Stimulated activated CD4-positive, alpha-beta T cell treated with anti-CD3 and anti-CD28 coated beads, TNF-alpha, amount 100 ng/mL, for 48 hours (primary cell): Measurements from ENCODE around the gene RALGPS2.

Source experiments
- DNase-seq, 3 donors: peaks; one replicate each; pipeline ENCODE4 v3.0.0-alpha.2; 2020; ENCODE audit warnings: low read depth in 3 of 3

RALGPS2 gene

GRCh38 chr1:178918955-178919354 is 193.9 kb downstream of the RALGPS2 start:
- DNase-seq = no peak

- DNase-seq = no peak
These were observed 194.5 kb downstream of the RALGPS2 start for GRCh38 chr1:178919581-178919980.

- no peak for DNase-seq
These were observed 196.5 kb downstream of the RALGPS2 start for GRCh38 chr1:178921499-178921898.

- DNase-seq = no peak
These were observed 198.5 kb downstream of the RALGPS2 start for GRCh38 chr1:178923512-178923911.

GRCh38 chr1:178926046-178926445 is 201.0 kb downstream of the RALGPS2 start:
- no peak for DNase-seq

GRCh38 chr1:178927003-178927402 is 202.0 kb downstream of the RALGPS2 start:
- DNase-seq = no peak

- no peak for DNase-seq
These were observed 203.0 kb downstream of the RALGPS2 start for GRCh38 chr1:178928041-178928440.

- no peak for DNase-seq
These were observed 203.9 kb downstream of the RALGPS2 start for GRCh38 chr1:178928976-178929375.

GRCh38 chr1:178931858-178932551 is 207.0 kb downstream of the RALGPS2 start:
- DNase-seq = no peak

GRCh38 chr1:178932552-178932906 is 207.5 kb downstream of the RALGPS2 start:
- no peak for DNase-seq

GRCh38 chr1:178933105-178933561 is 208.1 kb downstream of the RALGPS2 start:
- no peak for DNase-seq

- DNase-seq = no peak
These were observed 208.9 kb downstream of the RALGPS2 start for GRCh38 chr1:178933709-178934490.

- DNase-seq = no peak
These were observed 209.5 kb downstream of the RALGPS2 start for GRCh38 chr1:178934546-178934945.

- DNase-seq = no peak
These were observed 210.6 kb downstream of the RALGPS2 start for GRCh38 chr1:178935610-178936009.

GRCh38 chr1:178937695-178938094 is 212.7 kb downstream of the RALGPS2 start:
- no peak for DNase-seq

GRCh38 chr1:178938101-178938958 is 213.3 kb downstream of the RALGPS2 start:
- no peak for DNase-seq

GRCh38 chr1:178938959-178939317 is 213.9 kb downstream of the RALGPS2 start:
- no peak for DNase-seq

GRCh38 chr1:178939338-178940067 is 214.5 kb downstream of the RALGPS2 start:
- DNase-seq = no peak

- DNase-seq = no peak
These were observed 215.2 kb downstream of the RALGPS2 start for GRCh38 chr1:178940068-178940765.

GRCh38 chr1:178941261-178941689 is 216.2 kb downstream of the RALGPS2 start:
- no peak for DNase-seq

GRCh38 chr1:178941849-178942248 is 216.8 kb downstream of the RALGPS2 start:
- DNase-seq = no peak
